ENCODE data around the gene PTK7. TPM values are rescaled to one million over a fixed set of nuclear protein-coding genes. Genes with fewer than 3 reads are reported as not detected.
"Not testable (repeated sequence)": the region's sequence is repeated elsewhere in the genome, so short reads cannot be mapped to it uniquely, and the experiment has no call there.

The PTK7 gene
- total RNA-seq, 3 donors from 2014 or later = 7.0 to 57.1 (median 52.1) TPM

DNA sequence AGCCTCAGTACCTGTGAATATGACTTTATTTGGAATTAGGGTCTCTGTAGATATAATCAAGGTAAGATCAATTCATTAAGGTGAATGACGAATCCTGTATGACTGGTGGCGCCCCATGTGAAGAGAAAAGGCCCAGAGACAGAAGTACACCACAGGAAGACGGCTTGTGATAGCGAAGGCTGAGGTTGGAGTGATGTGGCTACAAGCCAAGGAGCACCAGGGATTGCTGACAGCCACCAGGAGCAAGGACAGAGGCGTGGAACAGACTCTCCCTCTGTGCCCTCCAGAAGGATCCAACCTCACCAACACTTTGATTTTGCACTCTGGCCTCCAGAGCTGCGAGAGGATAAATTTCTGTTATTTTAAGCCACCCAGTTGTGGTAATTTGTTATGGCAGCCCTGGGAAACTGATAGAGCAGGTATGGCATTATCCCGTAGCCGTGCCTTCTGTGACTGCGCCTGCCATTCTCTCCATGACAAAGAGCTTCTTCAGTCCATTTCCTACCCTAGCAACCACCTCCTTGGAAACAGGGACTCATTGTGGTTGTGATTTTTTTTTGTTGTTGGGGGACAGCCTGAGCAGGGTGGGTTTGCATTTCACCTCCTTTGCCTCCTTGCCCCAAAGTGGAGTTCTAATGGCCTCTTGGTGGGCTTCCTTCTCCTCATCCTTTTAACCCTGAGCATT, 29.6 kb downstream of the PTK7 start:
- DNase-seq (ENCODE audit: low spot score in 2 of 2) = no peak
- Histone ChIP-seq H3K4me3 (no peak overlapping the region), H3K27ac (no peak overlapping the region), H3K9me3 (no peaks in the 10 kb centered on the region), H3K36me3 (no peaks in the 10 kb centered on the region), H3K27me3 (no peaks in the 10 kb centered on the region), H3K4me1 (no peaks in the 10 kb centered on the region)
- intact Hi-C loops (cut with DNase I; ENCODE audit: low total_unique reads) = no loop called here
- TF ChIP-seq, protein P1, sequence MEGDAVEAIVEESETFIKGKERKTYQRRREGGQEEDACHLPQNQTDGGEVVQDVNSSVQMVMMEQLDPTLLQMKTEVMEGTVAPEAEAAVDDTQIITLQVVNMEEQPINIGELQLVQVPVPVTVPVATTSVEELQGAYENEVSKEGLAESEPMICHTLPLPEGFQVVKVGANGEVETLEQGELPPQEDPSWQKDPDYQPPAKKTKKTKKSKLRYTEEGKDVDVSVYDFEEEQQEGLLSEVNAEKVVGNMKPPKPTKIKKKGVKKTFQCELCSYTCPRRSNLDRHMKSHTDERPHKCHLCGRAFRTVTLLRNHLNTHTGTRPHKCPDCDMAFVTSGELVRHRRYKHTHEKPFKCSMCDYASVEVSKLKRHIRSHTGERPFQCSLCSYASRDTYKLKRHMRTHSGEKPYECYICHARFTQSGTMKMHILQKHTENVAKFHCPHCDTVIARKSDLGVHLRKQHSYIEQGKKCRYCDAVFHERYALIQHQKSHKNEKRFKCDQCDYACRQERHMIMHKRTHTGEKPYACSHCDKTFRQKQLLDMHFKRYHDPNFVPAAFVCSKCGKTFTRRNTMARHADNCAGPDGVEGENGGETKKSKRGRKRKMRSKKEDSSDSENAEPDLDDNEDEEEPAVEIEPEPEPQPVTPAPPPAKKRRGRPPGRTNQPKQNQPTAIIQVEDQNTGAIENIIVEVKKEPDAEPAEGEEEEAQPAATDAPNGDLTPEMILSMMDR (IDR thresholded peaks at IDR 0.05) = no peak
- TF ChIP-seq POLR2AphosphoS5 (IDR thresholded peaks at IDR 0.05) (no peak), POLR2A (IDR thresholded peaks at IDR 0.05) (no peak)

DNA sequence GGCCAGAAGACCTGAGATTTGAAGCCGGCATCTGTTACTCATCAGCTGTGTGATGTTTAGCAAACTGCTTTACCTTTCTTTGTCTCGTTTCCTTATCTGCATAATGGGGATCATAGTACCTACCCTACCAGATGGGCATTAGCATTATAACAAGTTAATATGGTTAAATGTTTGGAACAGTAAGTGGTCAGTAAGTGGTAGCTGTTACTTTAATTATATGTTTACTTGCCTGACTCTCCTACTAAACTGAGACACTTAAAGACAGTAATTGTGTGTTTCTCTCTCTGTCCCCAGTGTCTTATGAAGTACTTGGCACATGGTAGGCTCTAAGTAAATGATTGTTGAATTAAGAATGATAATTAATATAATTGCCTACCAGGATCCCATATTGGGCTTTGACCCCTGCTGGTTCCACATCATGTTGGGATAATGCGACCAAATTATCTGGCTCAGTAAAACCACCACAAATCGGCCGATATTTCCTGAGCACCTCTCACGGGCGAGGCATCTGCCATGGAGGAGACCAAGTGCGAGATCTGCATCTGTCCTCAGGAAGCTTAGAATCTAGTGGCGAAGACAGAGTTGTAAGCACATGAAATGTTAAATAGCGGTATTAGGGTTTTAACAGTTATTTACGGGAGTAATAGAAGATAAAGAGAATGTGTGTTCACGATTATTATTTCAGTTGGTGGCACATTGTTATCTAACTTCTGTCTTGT, 31.4 kb downstream of the PTK7 start:
- no peaks in the 10 kb centered on the region for H3K4me1 ChIP-seq
- no peak for DNase-seq (ENCODE audit: low spot score in 2 of 2)
- no peaks in the 10 kb centered on the region for H3K27me3 ChIP-seq
- TF ChIP-seq, protein P1 (IDR thresholded peaks at IDR 0.05) = no peak
- TF ChIP-seq POLR2AphosphoS5 (IDR thresholded peaks at IDR 0.05) = no peak
- TF ChIP-seq POLR2A (IDR thresholded peaks at IDR 0.05) = no peak
- intact Hi-C loops (cut with DNase I; ENCODE audit: low total_unique reads) = loop anchor here (1.0 kb wide), 1 partner anchor 19 kb away; no protein-coding TSS in a partner anchor
- H3K27ac ChIP-seq = no peak overlapping the region
- no peaks in the 10 kb centered on the region for H3K9me3 ChIP-seq
- no peaks in the 10 kb centered on the region for H3K36me3 ChIP-seq
- no peak overlapping the region for H3K4me3 ChIP-seq

DNA sequence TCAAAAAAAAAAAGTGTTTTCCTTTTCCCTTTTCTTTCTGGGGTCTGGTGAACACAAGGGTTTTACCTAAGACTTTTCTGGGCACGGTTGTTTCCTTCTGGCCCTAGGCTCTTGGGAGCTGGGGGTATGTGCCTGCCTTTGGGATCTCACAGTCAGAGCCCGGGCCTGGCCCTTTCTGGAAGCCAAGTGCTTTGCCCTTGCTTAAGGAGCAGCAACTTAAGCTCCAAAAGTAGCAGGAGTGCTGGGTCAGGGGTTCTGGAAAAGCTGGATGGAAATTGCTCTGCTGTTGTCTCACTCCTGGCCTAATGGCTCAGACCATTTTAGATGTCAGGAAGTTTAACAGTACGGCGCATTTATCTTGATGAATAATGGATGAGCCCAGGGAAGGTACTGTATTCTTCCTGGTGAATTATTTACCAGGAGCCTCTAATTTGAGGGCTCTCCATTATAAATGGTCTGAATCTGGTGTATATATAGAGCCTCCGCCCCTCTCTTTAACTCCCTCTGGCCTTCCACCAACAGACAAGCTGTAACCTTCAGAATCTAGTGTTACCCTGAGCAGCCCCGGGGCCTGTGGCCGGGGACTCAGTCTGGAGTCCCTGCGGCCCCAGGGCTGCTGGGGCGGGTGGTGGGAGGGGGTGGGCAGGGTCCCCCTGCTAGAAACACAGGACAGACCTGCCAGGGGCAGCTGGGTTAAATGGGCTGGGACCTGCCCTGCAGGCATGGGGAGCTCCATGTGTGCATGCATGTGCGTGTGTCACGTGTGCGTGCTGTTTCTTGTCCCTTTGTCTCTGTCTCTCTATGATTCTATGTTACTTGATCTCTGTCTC, 37.5 kb downstream of the PTK7 start:
- no peak overlapping the region for H3K4me3 ChIP-seq
- no peaks in the 10 kb centered on the region for H3K27me3 ChIP-seq
- H3K9me3 ChIP-seq = no peaks in the 10 kb centered on the region
- intact Hi-C loops (cut with DNase I; ENCODE audit: low total_unique reads) = no loop called here
- H3K4me1 ChIP-seq = peaks cover 0 to 5% of the 10 kb centered on the region in 2 donors
- peak overlapping the region; percentile 68 to 73 for H3K27ac ChIP-seq
- H3K36me3 ChIP-seq = no peaks in the 10 kb centered on the region
- DNase-seq (ENCODE audit: low spot score in 2 of 2) = no peak
- TF ChIP-seq, protein P1 (IDR thresholded peaks at IDR 0.05) = no peak
- TF ChIP-seq POLR2AphosphoS5 (IDR thresholded peaks at IDR 0.05) (no peak), POLR2A (IDR thresholded peaks at IDR 0.05) (no peak)

DNA sequence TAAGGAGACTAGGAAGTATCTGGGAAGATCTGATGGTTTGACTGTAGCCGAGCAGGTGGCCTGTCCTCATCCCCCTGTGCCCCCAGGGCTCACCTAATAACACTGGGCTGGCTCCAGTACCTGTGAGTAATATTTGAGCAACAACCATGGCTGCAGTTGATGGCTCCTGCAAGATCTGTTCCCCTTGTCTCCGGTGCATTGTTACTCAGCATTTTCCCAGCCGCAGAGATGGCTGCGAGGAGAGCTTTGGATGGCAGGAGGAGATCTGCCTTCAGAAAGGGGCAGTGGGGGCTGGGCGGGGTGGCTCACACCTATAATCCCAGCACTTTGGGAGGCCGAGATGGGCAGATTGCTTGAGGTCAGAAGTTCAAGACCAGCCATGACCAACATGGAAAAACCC, 39.3 kb downstream of the PTK7 start:
- Histone ChIP-seq H3K36me3 (no peaks in the 10 kb centered on the region), H3K4me3 (no peak overlapping the region), H3K4me1 (peaks cover 0 to 5% of the 10 kb centered on the region in 2 donors), H3K27ac (peak overlapping the region; percentile 76 to 88), H3K9me3 (no peaks in the 10 kb centered on the region), H3K27me3 (no peaks in the 10 kb centered on the region)
- TF ChIP-seq POLR2AphosphoS5 (IDR thresholded peaks at IDR 0.05) (no peak), POLR2A (IDR thresholded peaks at IDR 0.05) (no peak)
- TF ChIP-seq, protein P1 (IDR thresholded peaks at IDR 0.05) = no peak
- intact Hi-C loops (cut with DNase I; ENCODE audit: low total_unique reads) = no loop called here
- no peak for DNase-seq (ENCODE audit: low spot score in 2 of 2)

- H3K36me3 ChIP-seq; H3K9me3 ChIP-seq; H3K4me3 ChIP-seq; intact Hi-C loops (cut with DNase I; ENCODE audit: low total_unique reads); DNase-seq (ENCODE audit: low spot score in 2 of 2); H3K4me1 ChIP-seq; H3K27me3 ChIP-seq: not testable (repeated sequence)
- H3K27ac ChIP-seq = peak overlapping the region; percentile 76 to 88
Measured at GRCh38 chr6:43117466-43117865, 41.4 kb downstream of the PTK7 start.
